Erythroblast (primary cell): Measurements from ENCODE around the gene RICTOR.

Experiments used
- GATA1 ChIP-seq: IDR thresholded peaks from 2 replicates; pipeline ENCODE4 v1.6.1; 2011; ENCODE audit warnings: low read depth, mild to moderate bottlenecking, control low read depth, low read length, moderate library complexity
- POLR2A ChIP-seq: IDR thresholded peaks from 2 replicates; pipeline ENCODE4 v1.6.1; 2011; ENCODE audit warnings: mild to moderate bottlenecking, low read length

DNA sequence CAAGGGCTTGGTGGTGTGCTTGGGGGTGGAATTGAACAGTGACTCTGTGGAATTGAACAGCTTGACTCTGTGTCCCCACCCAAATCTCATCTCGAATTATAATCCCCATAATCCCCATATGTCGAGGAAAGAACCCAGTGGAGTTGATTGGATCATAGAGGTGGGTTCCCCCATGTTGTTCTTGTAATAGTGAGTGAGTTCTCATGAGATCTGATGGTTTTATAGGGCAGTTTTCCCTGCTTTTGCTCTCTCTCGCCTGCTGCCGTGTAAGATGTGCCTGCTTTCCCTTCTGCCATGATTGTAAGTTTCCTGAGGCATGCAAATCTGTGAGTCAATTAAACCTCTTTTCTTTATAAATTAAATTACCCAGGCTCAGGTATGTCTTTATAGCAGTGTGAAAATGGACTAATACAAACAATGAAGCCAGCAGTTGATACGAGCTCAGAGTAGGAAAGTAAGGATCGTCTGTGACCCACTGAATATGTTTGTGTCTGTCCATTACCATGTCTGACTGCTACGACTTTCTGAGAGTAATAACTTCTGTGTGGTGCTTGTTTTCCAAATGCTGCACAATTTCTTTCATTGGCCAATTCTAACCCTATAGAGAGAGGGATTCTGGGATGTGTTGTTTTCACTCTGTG, 17.9 kb upstream of the RICTOR start:
- TF ChIP-seq POLR2A: no peak
- no peak for TF ChIP-seq GATA1
